ENCODE results near the gene TRPV6.

- TF ChIP-seq, protein P1, sequence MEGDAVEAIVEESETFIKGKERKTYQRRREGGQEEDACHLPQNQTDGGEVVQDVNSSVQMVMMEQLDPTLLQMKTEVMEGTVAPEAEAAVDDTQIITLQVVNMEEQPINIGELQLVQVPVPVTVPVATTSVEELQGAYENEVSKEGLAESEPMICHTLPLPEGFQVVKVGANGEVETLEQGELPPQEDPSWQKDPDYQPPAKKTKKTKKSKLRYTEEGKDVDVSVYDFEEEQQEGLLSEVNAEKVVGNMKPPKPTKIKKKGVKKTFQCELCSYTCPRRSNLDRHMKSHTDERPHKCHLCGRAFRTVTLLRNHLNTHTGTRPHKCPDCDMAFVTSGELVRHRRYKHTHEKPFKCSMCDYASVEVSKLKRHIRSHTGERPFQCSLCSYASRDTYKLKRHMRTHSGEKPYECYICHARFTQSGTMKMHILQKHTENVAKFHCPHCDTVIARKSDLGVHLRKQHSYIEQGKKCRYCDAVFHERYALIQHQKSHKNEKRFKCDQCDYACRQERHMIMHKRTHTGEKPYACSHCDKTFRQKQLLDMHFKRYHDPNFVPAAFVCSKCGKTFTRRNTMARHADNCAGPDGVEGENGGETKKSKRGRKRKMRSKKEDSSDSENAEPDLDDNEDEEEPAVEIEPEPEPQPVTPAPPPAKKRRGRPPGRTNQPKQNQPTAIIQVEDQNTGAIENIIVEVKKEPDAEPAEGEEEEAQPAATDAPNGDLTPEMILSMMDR (IDR thresholded peaks at IDR 0.05), result no peak
- TF ChIP-seq POLR2AphosphoS5 (IDR thresholded peaks at IDR 0.05), result no peak
- no peak for TF ChIP-seq EP300 (IDR thresholded peaks at IDR 0.05)
- no peak for TF ChIP-seq POLR2A (IDR thresholded peaks at IDR 0.05)
Observed at GRCh38 chr7:142874837-142875236, 10.7 kb downstream of the TRPV6 start.
